Rectal smooth muscle tissue (tissue), 1 donor: ENCODE measurements around the gene PKD1L1.

ENCODE experiments used
- H3K27ac ChIP-seq: one replicate; pipeline ENCODE4 v1.7.0; 2013; ENCODE audit warnings: low read depth, low read length, inconsistent platforms
- H3K27me3 ChIP-seq: one replicate; pipeline ENCODE4 v1.7.0; 2013; ENCODE audit warnings: low read length; ENCODE audit not compliant: control insufficient read depth, insufficient read depth
- H3K36me3 ChIP-seq: one replicate; pipeline ENCODE4 v1.7.0; 2013; ENCODE audit warnings: low read length; ENCODE audit not compliant: control insufficient read depth, insufficient read depth
- H3K4me1 ChIP-seq: one replicate; pipeline ENCODE4 v1.7.0; 2013; ENCODE audit warnings: low read length; ENCODE audit not compliant: control insufficient read depth, insufficient read depth
- H3K4me3 ChIP-seq: one replicate; pipeline ENCODE4 v1.7.0; 2013; ENCODE audit warnings: low read length
- H3K9ac ChIP-seq: one replicate; pipeline ENCODE4 v1.7.0; 2013; ENCODE audit warnings: low read length

The PKD1L1 gene

DNA sequence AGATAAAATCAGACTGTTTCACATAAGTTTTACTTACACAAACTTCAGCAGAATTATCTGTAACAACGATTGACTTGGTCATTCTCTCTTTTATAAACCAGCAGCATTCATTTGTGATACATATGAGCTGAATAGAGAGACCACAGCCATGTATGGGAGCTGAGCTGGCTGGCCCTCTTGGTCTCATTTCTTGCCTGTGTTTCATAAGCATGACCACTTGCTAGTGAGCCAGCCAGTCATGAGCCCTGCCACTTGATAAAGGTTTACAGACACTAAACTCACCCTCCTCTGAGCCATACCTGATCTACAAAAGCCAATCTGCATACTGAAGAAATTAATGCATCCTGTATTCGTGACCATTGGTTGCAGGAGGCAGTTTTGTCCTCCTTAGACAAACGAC lies 82.1 kb downstream of the PKD1L1 start:
- H3K27ac ChIP-seq = no peak overlapping the region
- no peaks in the 10 kb centered on the region for H3K4me1 ChIP-seq
- no peak overlapping the region for H3K9ac ChIP-seq
- H3K4me3 ChIP-seq = no peak overlapping the region
- no peaks in the 10 kb centered on the region for H3K36me3 ChIP-seq
- no peaks in the 10 kb centered on the region for H3K27me3 ChIP-seq

DNA sequence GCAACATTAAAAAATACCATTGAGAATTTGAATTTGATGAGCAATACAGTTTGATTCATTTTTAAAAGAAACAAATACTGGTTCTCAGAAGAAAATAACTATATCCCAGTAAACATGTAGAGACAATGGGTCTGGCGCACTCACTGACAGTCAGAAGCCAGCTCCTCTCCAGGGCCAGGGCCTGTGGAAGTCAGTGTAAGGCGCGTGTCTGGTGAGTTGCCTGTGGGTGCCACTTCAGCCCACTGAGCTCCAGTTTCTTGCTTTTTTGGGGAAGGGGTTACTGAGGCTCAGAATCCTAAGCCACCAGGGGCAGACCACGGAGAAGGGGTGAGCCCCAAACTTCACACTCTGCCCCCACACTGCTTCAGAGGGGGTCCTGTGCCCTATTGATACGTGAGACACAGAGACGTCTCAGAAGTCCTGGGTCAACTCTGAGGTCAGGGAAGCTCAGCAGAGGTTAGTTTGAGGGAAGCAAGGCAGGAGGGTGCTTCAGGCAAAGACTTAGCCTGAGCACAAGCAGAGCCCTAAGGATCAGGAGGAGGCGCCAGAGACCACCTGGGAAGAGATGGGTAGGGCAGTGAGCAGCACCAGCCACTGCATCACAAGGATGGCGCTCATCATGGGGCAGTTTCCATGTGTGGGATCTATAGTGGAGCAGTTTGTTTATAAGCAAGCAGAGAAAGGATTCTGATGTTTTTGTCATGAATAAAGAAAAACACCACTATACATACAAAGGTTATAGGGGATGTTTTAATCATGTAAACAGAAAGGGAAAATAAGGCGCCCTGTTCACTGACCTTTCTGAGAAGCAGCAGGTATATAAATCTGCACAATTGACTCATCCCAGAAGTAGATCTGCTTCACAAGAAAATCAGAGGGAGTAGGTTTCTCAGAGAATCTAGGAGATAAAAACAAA lies 95.7 kb downstream of the PKD1L1 start:
- no peak overlapping the region for H3K9ac ChIP-seq
- H3K4me3 ChIP-seq = no peak overlapping the region
- H3K27me3 ChIP-seq = no peaks in the 10 kb centered on the region
- no peak overlapping the region for H3K27ac ChIP-seq
- no peaks in the 10 kb centered on the region for H3K4me1 ChIP-seq
- no peaks in the 10 kb centered on the region for H3K36me3 ChIP-seq

- H3K4me3 ChIP-seq = no peak overlapping the region
- no peak overlapping the region for H3K9ac ChIP-seq
- H3K36me3 ChIP-seq = no peaks in the 10 kb centered on the region
- no peak overlapping the region for H3K27ac ChIP-seq
- H3K27me3 ChIP-seq = no peaks in the 10 kb centered on the region
- H3K4me1 ChIP-seq = no peaks in the 10 kb centered on the region
Measured at GRCh38 chr7:47847207-47847606, 101.1 kb downstream of the PKD1L1 start.

- Histone ChIP-seq H3K36me3 (no peaks in the 10 kb centered on the region), H3K4me1 (no peaks in the 10 kb centered on the region), H3K27ac (no peak overlapping the region), H3K9ac (no peak overlapping the region), H3K4me3 (no peak overlapping the region), H3K27me3 (no peaks in the 10 kb centered on the region)
Measured at GRCh38 chr7:47846138-47846836, 102.0 kb downstream of the PKD1L1 start.

- H3K9ac ChIP-seq = no peak overlapping the region
- no peaks in the 10 kb centered on the region for H3K36me3 ChIP-seq
Measured at GRCh38 chr7:47844311-47844710, 104.0 kb downstream of the PKD1L1 start.

GRCh38 chr7:47843291-47843690 lies 105.0 kb downstream of the PKD1L1 start:
- Histone ChIP-seq H3K4me3 (no peak overlapping the region), H3K27ac (no peak overlapping the region), H3K9ac (no peak overlapping the region), H3K36me3 (no peaks in the 10 kb centered on the region), H3K27me3 (no peaks in the 10 kb centered on the region), H3K4me1 (no peaks in the 10 kb centered on the region)

More at GRCh38 chr7:47844311-47844710, 104.0 kb downstream of the PKD1L1 start:
- H3K27ac ChIP-seq = no peak overlapping the region
- no peaks in the 10 kb centered on the region for H3K4me1 ChIP-seq
- no peaks in the 10 kb centered on the region for H3K27me3 ChIP-seq
- H3K4me3 ChIP-seq = no peak overlapping the region

GRCh38 chr7:47839381-47839780 lies 108.9 kb downstream of the PKD1L1 start:
- Histone ChIP-seq H3K27me3 (no peaks in the 10 kb centered on the region), H3K4me3 (no peak overlapping the region), H3K9ac (no peak overlapping the region), H3K27ac (no peak overlapping the region), H3K4me1 (no peaks in the 10 kb centered on the region), H3K36me3 (no peaks in the 10 kb centered on the region)

GRCh38 chr7:47837826-47838225 lies 110.4 kb downstream of the PKD1L1 start:
- Histone ChIP-seq H3K27me3 (no peaks in the 10 kb centered on the region), H3K4me3 (no peak overlapping the region), H3K36me3 (no peaks in the 10 kb centered on the region), H3K9ac (no peak overlapping the region), H3K27ac (no peak overlapping the region), H3K4me1 (no peaks in the 10 kb centered on the region)

GRCh38 chr7:47836503-47837202 lies 111.6 kb downstream of the PKD1L1 start:
- no peaks in the 10 kb centered on the region for H3K4me1 ChIP-seq
- H3K9ac ChIP-seq = no peak overlapping the region
- no peaks in the 10 kb centered on the region for H3K27me3 ChIP-seq
- no peak overlapping the region for H3K4me3 ChIP-seq
- H3K27ac ChIP-seq = no peak overlapping the region
- H3K36me3 ChIP-seq = no peaks in the 10 kb centered on the region

DNA sequence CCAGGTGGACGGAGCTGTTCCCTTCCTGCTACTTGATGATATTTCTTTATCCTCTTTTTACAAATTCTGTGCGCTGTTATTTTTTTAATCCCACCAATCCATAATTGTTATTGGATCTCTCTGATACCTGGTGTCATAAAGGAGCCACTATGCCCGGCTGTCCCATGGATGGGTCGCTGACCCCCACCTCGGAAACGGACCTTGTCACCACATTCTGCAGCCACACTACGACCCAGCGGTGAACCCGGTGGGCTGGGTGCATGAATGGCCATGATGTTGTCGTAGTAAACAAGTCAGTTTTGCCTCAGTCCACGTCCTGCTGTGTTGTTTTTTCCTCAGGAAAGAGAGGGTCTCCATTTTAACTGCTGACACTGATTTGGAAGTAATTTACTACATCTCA lies 112.2 kb downstream of the PKD1L1 start:
- H3K27ac ChIP-seq = no peak overlapping the region
- no peaks in the 10 kb centered on the region for H3K4me1 ChIP-seq
- no peaks in the 10 kb centered on the region for H3K27me3 ChIP-seq
- H3K36me3 ChIP-seq = no peaks in the 10 kb centered on the region
- H3K9ac ChIP-seq = no peak overlapping the region
- H3K4me3 ChIP-seq = no peak overlapping the region

DNA sequence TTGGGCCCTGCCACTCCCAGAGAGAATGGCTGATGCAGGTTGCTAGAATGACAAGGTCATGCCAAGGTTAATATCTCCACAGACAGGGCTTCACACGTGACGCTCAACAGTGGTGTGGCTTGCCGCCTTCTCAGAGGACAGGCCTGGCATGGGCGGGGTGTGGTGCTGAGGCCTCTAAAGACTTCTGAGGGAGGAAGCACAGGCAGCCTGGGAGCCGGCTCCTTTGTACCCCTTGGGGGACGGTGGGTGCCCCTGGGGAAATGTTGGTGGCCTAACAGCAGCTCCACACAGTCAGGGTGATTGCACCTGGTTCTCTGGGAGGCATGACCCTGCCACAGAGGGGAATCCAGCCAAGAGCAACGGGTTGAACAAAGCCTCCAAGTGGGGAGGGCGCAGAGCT lies 115.1 kb downstream of the PKD1L1 start:
- no peaks in the 10 kb centered on the region for H3K36me3 ChIP-seq
- no peaks in the 10 kb centered on the region for H3K27me3 ChIP-seq
- no peak overlapping the region for H3K27ac ChIP-seq
- H3K9ac ChIP-seq = no peak overlapping the region
- H3K4me3 ChIP-seq = no peak overlapping the region
- H3K4me1 ChIP-seq = no peaks in the 10 kb centered on the region

- H3K36me3 ChIP-seq = no peaks in the 10 kb centered on the region
- no peaks in the 10 kb centered on the region for H3K4me1 ChIP-seq
- no peaks in the 10 kb centered on the region for H3K27me3 ChIP-seq
- H3K9ac ChIP-seq = no peak overlapping the region
- H3K27ac ChIP-seq = no peak overlapping the region
- H3K4me3 ChIP-seq = no peak overlapping the region
Measured at GRCh38 chr7:47832105-47832715, 116.1 kb downstream of the PKD1L1 start.
